Stimulated activated CD4-positive, alpha-beta T cell treated with anti-CD3 and anti-CD28 coated beads, Interleukin-2, amount 100 ng/mL, for 4 hours (primary cell): ENCODE results near the gene AGFG2.

Experiments
- DNase-seq: peaks from one replicate; pipeline ENCODE4 v3.0.0-alpha.2; 2020; ENCODE audit warnings: low read depth

AGFG2 gene

GRCh38 chr7:100612730-100613390, 73.9 kb downstream of the AGFG2 start:
- DNase-seq, result no peak

- DNase-seq, result no peak
Observed at GRCh38 chr7:100613412-100614175, 74.6 kb downstream of the AGFG2 start.

GRCh38 chr7:100614308-100614861, 75.4 kb downstream of the AGFG2 start:
- DNase-seq, result no peak
